GM10266 (cell line): ENCODE results near the gene ITSN1.
"Not testable (repeated sequence)": the region's sequence is repeated elsewhere in the genome, so short reads cannot be mapped to it uniquely, and the experiment has no call there.

ENCODE experiments used
- DNase-seq: peaks from one replicate; pipeline ENCODE4 v3.0.0; 2012; ENCODE audit errors: extremely low spot score
- TF ChIP-seq, protein P1 (sequence below): IDR thresholded peaks from 2 replicates; pipeline ENCODE4 v1.5.1; 2012; ENCODE audit warnings: mild to moderate bottlenecking, low read depth; ENCODE audit not compliant: control insufficient read depth, insufficient read depth; ENCODE audit errors: missing control alignments

ITSN1 gene

GRCh38 chr21:33642027-33642895 lies at the start of gene ITSN1:
ITSN1 (plus strand) TSS chr21:33642501; CDS start chr21:33718829, 76,328 bp downstream.
- TF ChIP-seq, protein P1, sequence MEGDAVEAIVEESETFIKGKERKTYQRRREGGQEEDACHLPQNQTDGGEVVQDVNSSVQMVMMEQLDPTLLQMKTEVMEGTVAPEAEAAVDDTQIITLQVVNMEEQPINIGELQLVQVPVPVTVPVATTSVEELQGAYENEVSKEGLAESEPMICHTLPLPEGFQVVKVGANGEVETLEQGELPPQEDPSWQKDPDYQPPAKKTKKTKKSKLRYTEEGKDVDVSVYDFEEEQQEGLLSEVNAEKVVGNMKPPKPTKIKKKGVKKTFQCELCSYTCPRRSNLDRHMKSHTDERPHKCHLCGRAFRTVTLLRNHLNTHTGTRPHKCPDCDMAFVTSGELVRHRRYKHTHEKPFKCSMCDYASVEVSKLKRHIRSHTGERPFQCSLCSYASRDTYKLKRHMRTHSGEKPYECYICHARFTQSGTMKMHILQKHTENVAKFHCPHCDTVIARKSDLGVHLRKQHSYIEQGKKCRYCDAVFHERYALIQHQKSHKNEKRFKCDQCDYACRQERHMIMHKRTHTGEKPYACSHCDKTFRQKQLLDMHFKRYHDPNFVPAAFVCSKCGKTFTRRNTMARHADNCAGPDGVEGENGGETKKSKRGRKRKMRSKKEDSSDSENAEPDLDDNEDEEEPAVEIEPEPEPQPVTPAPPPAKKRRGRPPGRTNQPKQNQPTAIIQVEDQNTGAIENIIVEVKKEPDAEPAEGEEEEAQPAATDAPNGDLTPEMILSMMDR, result no peak
- peak; percentile 98 for DNase-seq

DNA sequence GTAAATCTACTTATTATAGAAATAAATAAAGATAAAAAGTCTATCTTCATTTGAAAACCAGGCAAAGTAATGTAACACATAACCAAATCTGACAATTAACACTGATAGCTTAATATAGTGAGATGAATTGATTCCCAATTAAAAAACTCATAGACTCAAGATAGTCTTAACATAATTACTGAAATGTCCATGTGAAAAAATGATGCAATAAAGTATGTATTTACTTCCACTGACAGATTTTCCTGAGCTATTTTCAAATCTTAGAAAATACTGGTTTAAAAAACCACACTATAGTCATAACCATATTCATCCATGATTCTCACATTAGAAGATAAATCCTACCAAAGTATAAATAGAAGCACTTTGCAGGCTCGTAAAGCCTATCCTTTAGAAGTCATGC lies 44.2 kb upstream of the ITSN1 start:
- TF ChIP-seq, protein P1, result no peak

GRCh38 chr21:33608559-33608958 lies 33.7 kb upstream of the ITSN1 start:
- TF ChIP-seq, protein P1, result no peak
- DNase-seq, result no peak

More for the DNA sequence above, 44.2 kb upstream of the ITSN1 start:
- DNase-seq, result no peak

DNA sequence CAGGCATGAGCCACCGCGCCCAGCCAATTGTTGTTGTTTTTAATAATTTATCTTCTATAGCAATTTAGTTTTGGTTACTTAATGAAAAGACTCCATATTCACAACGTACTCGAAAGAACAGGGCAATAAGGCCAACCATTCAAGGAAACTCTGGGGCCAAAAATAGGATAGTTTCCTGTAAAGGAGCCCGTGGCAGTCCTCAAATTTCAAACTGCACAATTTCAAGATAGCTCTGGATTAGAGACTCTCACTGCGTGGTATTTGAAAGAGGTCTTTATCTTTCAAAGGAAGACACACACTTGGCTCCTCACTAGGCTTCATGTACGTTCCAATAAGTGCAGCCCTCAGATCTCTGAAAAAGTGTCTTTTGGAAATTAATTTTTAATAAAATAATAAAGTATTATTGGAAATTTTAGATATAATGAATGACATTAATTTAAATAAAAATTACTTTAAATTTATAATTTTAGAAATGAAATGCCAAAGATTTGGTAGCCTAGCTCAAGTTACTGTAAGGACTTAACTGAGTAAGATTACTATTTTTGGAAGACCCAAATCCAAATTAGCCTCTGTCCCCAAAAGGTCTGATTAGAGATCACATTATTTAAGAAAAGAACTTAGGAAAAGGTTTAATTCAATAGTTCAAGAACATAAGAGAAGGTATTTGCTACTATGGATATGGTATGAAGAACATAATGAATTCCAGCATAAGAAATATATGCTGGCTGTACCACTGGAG lies 31.1 kb upstream of the ITSN1 start:
- no peak for DNase-seq
- TF ChIP-seq, protein P1, result no peak

DNA sequence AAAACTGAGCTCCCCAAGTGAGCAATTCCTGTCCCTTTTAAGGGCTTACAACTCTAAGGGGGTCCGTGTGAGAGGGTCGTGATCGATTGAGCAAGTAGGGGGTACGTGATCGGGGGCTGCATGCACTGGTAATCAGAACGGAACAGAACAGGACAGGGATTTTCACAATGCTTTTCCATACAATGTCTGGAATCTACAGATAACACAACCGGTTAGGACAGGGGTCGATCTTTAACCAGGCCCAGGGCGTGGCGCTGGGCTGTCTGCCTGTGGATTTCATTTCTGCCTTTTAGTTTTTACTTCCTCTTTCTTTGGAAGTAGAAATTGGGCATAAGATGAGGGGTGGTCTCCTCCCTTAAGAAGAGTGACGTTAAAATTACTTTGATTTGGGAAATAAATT lies 24.7 kb upstream of the ITSN1 start:
- not testable (repeated sequence) for DNase-seq

GRCh38 chr21:33618407-33618806 lies 23.9 kb upstream of the ITSN1 start:
- DNase-seq, result no peak
- TF ChIP-seq, protein P1, result no peak

GRCh38 chr21:33619726-33620125 lies 22.6 kb upstream of the ITSN1 start:
- TF ChIP-seq, protein P1, result no peak

More at GRCh38 chr21:33619726-33620125, 22.6 kb upstream of the ITSN1 start:
- DNase-seq, result no peak
